ENCODE measurements around the gene PSMC3. TPM values are rescaled to one million over a fixed set of nuclear protein-coding genes. Genes with fewer than 3 reads are reported as not detected.

The PSMC3 gene
- total RNA-seq, 1 experiment from 2014 or later: 179 TPM

DNA sequence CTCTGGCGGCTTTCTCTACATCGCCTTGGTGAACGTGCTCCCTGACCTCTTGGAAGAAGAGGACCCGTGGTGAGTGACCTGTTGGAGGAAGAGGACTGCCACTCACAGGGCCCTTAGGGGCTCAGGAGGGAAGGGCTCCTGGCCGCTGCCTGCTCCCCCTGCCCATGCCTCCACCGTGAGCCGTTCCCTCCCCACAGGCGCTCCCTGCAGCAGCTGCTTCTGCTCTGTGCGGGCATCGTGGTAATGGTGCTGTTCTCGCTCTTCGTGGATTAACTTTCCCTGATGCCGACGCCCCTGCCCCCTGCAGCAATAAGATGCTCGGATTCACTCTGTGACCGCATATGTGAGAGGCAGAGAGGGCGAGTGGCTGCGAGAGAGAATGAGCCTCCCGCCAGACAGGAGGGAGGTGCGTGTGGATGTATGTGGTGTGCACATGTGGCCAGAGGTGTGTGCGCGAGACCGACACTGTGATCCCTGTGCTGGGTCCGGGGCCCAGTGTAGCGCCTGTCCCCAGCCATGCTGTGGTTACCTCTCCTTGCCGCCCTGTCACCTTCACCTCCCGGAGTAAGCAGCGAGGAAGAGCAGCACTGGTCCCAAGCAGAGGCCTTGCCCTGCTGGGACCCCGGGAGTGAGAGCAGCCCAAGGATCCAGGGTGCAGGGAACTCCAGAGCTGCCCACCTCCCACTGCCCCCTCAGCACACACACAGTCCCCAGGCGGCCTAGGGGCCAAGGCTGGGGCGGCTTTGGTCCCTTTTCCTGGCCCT lies 11.0 kb downstream of the PSMC3 start:
- no peak overlapping the region for H3K23ac ChIP-seq (ENCODE audit: insufficient read length, low read depth, low read length)
- H2BK120ac ChIP-seq (ENCODE audit: low read depth, low read length, poor library complexity, severe bottlenecking): no peak overlapping the region
- H4K91ac ChIP-seq (ENCODE audit: insufficient read length, low read depth, low read length): no peak overlapping the region
- no peak overlapping the region for H3K18ac ChIP-seq (ENCODE audit: insufficient read length, low read depth, low read length)
- no peaks in the 10 kb centered on the region for H4K20me1 ChIP-seq (ENCODE audit: control insufficient read depth, insufficient read depth, insufficient read length)
- H3K9me3 ChIP-seq (ENCODE audit: control insufficient read depth, low read depth, low read length): no peaks in the 10 kb centered on the region
- no peaks in the 10 kb centered on the region for H3K27me3 ChIP-seq (ENCODE audit: insufficient read depth, low read length)
- DNase-seq: no peak
- no peaks in the 10 kb centered on the region for H3K79me2 ChIP-seq (ENCODE audit: insufficient read depth, low read length)
- Mint-ChIP-seq H3K4me3 (no peak overlapping the region), H3K36me3 (ENCODE audit: insufficient read depth in 1 of 3, low read depth in 3 of 3) (peaks cover 25 to 50% (median 41%) of the 10 kb centered on the region in 3 experiments), H3K27ac (peak overlapping the region in 2 of 3 experiments; percentile 39 to 68; a peak in 3 of 7 replicates), H3K4me1 (peaks cover 2 to 6% of the 10 kb centered on the region in 2 experiments; a peak in 2 of 4 replicates), H3K9me3 (no peaks in the 10 kb centered on the region), H3K27me3 (ENCODE audit: low read depth) (no peaks in the 10 kb centered on the region)
- no peak overlapping the region for H4K8ac ChIP-seq (replicated peaks; ENCODE audit: insufficient read length, low read depth, low read length)
- TF ChIP-seq, protein P1, sequence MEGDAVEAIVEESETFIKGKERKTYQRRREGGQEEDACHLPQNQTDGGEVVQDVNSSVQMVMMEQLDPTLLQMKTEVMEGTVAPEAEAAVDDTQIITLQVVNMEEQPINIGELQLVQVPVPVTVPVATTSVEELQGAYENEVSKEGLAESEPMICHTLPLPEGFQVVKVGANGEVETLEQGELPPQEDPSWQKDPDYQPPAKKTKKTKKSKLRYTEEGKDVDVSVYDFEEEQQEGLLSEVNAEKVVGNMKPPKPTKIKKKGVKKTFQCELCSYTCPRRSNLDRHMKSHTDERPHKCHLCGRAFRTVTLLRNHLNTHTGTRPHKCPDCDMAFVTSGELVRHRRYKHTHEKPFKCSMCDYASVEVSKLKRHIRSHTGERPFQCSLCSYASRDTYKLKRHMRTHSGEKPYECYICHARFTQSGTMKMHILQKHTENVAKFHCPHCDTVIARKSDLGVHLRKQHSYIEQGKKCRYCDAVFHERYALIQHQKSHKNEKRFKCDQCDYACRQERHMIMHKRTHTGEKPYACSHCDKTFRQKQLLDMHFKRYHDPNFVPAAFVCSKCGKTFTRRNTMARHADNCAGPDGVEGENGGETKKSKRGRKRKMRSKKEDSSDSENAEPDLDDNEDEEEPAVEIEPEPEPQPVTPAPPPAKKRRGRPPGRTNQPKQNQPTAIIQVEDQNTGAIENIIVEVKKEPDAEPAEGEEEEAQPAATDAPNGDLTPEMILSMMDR (conservative IDR thresholded peaks at IDR 0.05): no peak
- no peaks in the 10 kb centered on the region for H3K79me1 ChIP-seq (ENCODE audit: insufficient read depth, low read depth, low read length, poor library complexity, severe bottlenecking)
- no peak overlapping the region for H3K27ac ChIP-seq (ENCODE audit: insufficient read length, low read depth, low read length)
- H3K4me1 ChIP-seq (ENCODE audit: insufficient read depth, low read length): no peaks in the 10 kb centered on the region
- no peak overlapping the region for H3K4ac ChIP-seq (ENCODE audit: low read depth, low read length)
- H3K9ac ChIP-seq (ENCODE audit: extremely low read depth, insufficient read length, low read length): no peak overlapping the region
- no peak overlapping the region for H3K14ac ChIP-seq (ENCODE audit: insufficient read depth, low read length)
- no peak overlapping the region for H3K4me2 ChIP-seq (ENCODE audit: insufficient read depth, insufficient read length, low read length)
- no peaks in the 10 kb centered on the region for H3K23me2 ChIP-seq (ENCODE audit: insufficient read length, low read depth, low read length, poor library complexity, severe bottlenecking)
- no peak overlapping the region for H2BK5ac ChIP-seq (ENCODE audit: insufficient read length, low read length)
- no peak overlapping the region for H2BK12ac ChIP-seq (ENCODE audit: insufficient read length, low read depth, low read length)
- H2AK5ac ChIP-seq (ENCODE audit: insufficient read length, low read length): no peak overlapping the region
- no peak overlapping the region for H3T11ph ChIP-seq (ENCODE audit: low read length)
- no CpG with 5 or more reads among the region's 31 CpGs for WGBS (ENCODE audit: extremely low coverage, insufficient read length, low lambda C conversion rate)
- no peak overlapping the region for H2BK15ac ChIP-seq (ENCODE audit: low read depth, low read length)
- H3K56ac ChIP-seq (ENCODE audit: insufficient read length, low read depth, low read length): no peak overlapping the region
- H4K5ac ChIP-seq (ENCODE audit: insufficient read length, low read depth, low read length): no peak overlapping the region
- no peak overlapping the region for H2AFZ ChIP-seq (ENCODE audit: low read length)
- H2BK20ac ChIP-seq (ENCODE audit: low read depth, low read length, poor library complexity, severe bottlenecking): no peak overlapping the region
